Renal cortex interstitium (tissue), 11 donors: ENCODE measurements around the gene FBXW4. TPM values are rescaled to one million over a fixed set of nuclear protein-coding genes. Genes with fewer than 3 reads are reported as not detected.

Source experiments
- DNase-seq, 11 donors: peaks; one replicate each; pipeline ENCODE4 v3.0.0-alpha.2; 2013; ENCODE audit warnings: low read depth in 9 of 11, low spot score in 4 of 11; ENCODE audit errors: extremely low read depth in 1 of 11
- polyA plus RNA-seq, 3 donors: library from polyadenylated mRNA; unstranded; fragments of 120-200 nt; gene quantifications; one replicate each; pipeline ENCODE4 v1.2.1, GENCODE V29; 2013; ENCODE audit not compliant: insufficient read length in 3 of 3

The FBXW4 gene
- polyA plus RNA-seq, 3 donors, result 52.7 to 56.5 (median 55.5) TPM

- no peak for DNase-seq
These were observed 63.0 kb downstream of the FBXW4 start for GRCh38 chr10:101631821-101632475.

GRCh38 chr10:101630633-101630920 is 64.4 kb downstream of the FBXW4 start:
- DNase-seq, result no peak

GRCh38 chr10:101629837-101630632 is 64.9 kb downstream of the FBXW4 start:
- DNase-seq, result no peak

GRCh38 chr10:101625821-101626412 is 69.1 kb downstream of the FBXW4 start:
- DNase-seq, result no peak

- DNase-seq, result no peak
These were observed 70.4 kb downstream of the FBXW4 start for GRCh38 chr10:101624526-101625102.

GRCh38 chr10:101623528-101623927 is 71.4 kb downstream of the FBXW4 start:
- DNase-seq, result no peak

- no peak for DNase-seq
These were observed 75.0 kb downstream of the FBXW4 start for GRCh38 chr10:101619983-101620382.

GRCh38 chr10:101618871-101619270 is 76.1 kb downstream of the FBXW4 start:
- DNase-seq, result no peak

GRCh38 chr10:101617824-101618568 is 77.0 kb downstream of the FBXW4 start:
- no peak for DNase-seq

- no peak for DNase-seq
These were observed 77.7 kb downstream of the FBXW4 start for GRCh38 chr10:101617102-101617823.

- DNase-seq, result no peak
These were observed 78.4 kb downstream of the FBXW4 start for GRCh38 chr10:101616415-101617101.

GRCh38 chr10:101615525-101616116 is 79.3 kb downstream of the FBXW4 start:
- DNase-seq, result no peak

GRCh38 chr10:101614663-101615524 is 80.1 kb downstream of the FBXW4 start:
- DNase-seq, result no peak

GRCh38 chr10:101613646-101614045 is 81.3 kb downstream of the FBXW4 start:
- no peak for DNase-seq

- no peak for DNase-seq
These were observed 82.1 kb downstream of the FBXW4 start for GRCh38 chr10:101612872-101613271.

GRCh38 chr10:101612086-101612485 is 82.9 kb downstream of the FBXW4 start:
- DNase-seq, result no peak
